ENCODE data around the gene EIF3J.

DNA sequence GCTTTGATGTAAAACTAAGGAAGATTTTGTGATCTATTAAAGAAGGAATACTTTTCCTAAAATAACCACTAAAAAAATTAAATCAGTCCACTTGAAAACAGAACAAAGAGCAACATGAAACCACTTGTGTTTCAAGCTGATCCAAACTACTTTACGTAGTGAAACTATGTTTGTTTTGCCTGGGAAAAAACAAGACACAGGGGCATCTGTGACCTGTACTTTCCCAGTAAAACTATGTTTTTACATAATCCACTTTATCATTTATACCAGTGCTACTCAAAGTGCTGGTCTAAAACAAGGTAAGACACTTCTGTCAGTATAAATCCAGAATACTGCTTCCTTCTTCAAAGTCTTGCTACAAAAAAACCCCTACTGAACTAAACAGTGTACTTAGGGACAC is 69.8 kb downstream of the EIF3J start:
- TF ChIP-seq EP300 (IDR thresholded peaks at IDR 0.05) (no peak), POLR2AphosphoS5 (IDR thresholded peaks at IDR 0.05) (no peak)
